ENCODE measurements around the gene DOHH. TPM values are rescaled to one million over a fixed set of nuclear protein-coding genes. Genes with fewer than 3 reads are reported as not detected.

The DOHH gene
- total RNA-seq, 4 donors from 2014 or later = 11.7 to 28.1 (median 13.0) TPM

- TF ChIP-seq CTCF (IDR thresholded peaks at IDR 0.05) = no peak
- no peak for ATAC-seq (ENCODE audit: low FRiP score)
Measured at GRCh38 chr19:3476830-3477229, 23.6 kb downstream of the DOHH start.

GRCh38 chr19:3475449-3475848, 25.0 kb downstream of the DOHH start:
- ATAC-seq (ENCODE audit: low FRiP score) (no peak), DNase-seq (ENCODE audit: low spot score) (no peak)
- no peak for TF ChIP-seq CTCF (IDR thresholded peaks at IDR 0.05)

More at GRCh38 chr19:3476830-3477229, 23.6 kb downstream of the DOHH start:
- no peak for DNase-seq (ENCODE audit: low spot score)

GRCh38 chr19:3474614-3475013, 25.9 kb downstream of the DOHH start:
- no peak for TF ChIP-seq CTCF (IDR thresholded peaks at IDR 0.05)
- ATAC-seq (ENCODE audit: low FRiP score) = no peak

GRCh38 chr19:3474010-3474409, 26.5 kb downstream of the DOHH start:
- no peak for TF ChIP-seq CTCF (IDR thresholded peaks at IDR 0.05)
- DNase-seq (ENCODE audit: low spot score) = no peak
- ATAC-seq (ENCODE audit: low FRiP score) = no peak

More at GRCh38 chr19:3474614-3475013, 25.9 kb downstream of the DOHH start:
- DNase-seq (ENCODE audit: low spot score) = no peak

- peak in 1 of 3 donors; percentile 48 for TF ChIP-seq CTCF (IDR thresholded peaks at IDR 0.05)
- no peak for DNase-seq (ENCODE audit: low spot score)
- ATAC-seq (ENCODE audit: low FRiP score) = peak; percentile 21
Measured at GRCh38 chr19:3471954-3472655, 28.4 kb downstream of the DOHH start.

- TF ChIP-seq CTCF (IDR thresholded peaks at IDR 0.05) = no peak
- DNase-seq (ENCODE audit: low spot score) = no peak
- no peak for ATAC-seq (ENCODE audit: low FRiP score)
Measured at GRCh38 chr19:3470500-3471128, 29.9 kb downstream of the DOHH start.

All from omental fat pad (tissue), 4 donors.